Peyer's patch (tissue), 4 donors: ENCODE measurements around the gene ANKRD13D. TPM values are rescaled to one million over a fixed set of nuclear protein-coding genes. Genes with fewer than 3 reads are reported as not detected.
A peak's percentile ranks its signal among the peaks of the same experiment; 100 is the strongest.

ENCODE experiments used
- DNase-seq, 3 donors: peaks; one replicate each; pipeline ENCODE4 v3.0.0-alpha.2; 2017 to 2019
- H3K27ac ChIP-seq, 4 donors: fragments of 200-600 bp; sonication (generic); one replicate each; pipeline ENCODE4 v1.5.1; 2016 to 2019
- H3K27me3 ChIP-seq, 2 donors: fragments of 200-600 bp; sonication (generic); one replicate each; pipeline ENCODE4 v1.5.1; 2019
- H3K36me3 ChIP-seq, 3 donors: fragments of 200-600 bp; sonication (generic); one replicate each; pipeline ENCODE4 v1.5.1; 2016 to 2019
- H3K4me1 ChIP-seq, 4 donors: fragments of 200-600 bp; sonication (generic); one replicate each; pipeline ENCODE4 v1.5.1; 2016 to 2019
- H3K4me3 ChIP-seq, 4 donors: fragments of 200-600 bp; sonication (generic); 1 replicate in 3 of 4; 2 replicates in 1 of 4; pipeline ENCODE4 v1.5.1; 2016 to 2019; ENCODE audit warnings: mild to moderate bottlenecking in 1 of 4
- H3K9me3 ChIP-seq, 4 donors: fragments of 200-600 bp; sonication (generic); one replicate each; pipeline ENCODE4 v1.5.1; 2016 to 2019; ENCODE audit warnings: mild to moderate bottlenecking in 1 of 4
- POLR2A ChIP-seq, 2 donors: fragments of 450-650 bp; IDR thresholded peaks; one replicate each; pipeline ENCODE4 v1.5.1; 2017; ENCODE audit warnings: antibody characterized with exemption in 2 of 2, mild to moderate bottlenecking in 2 of 2, moderate library complexity in 2 of 2
- total RNA-seq, 4 donors: library from RNA; depleted of rRNA; stranded (reverse); fragments of >200 nt; gene quantifications; one replicate each; pipeline ENCODE4 v1.1.0, GENCODE V29; 2016
- TF ChIP-seq, protein P1 (sequence below), 6 experiments: fragments of 450-650 bp in 4 of 6; fragments of 200-600 bp in 2 of 6; sonication (generic) in 1 of 6; IDR thresholded peaks; one replicate each; pipeline ENCODE4 v1.5.1; 2017 to 2019; ENCODE audit warnings: antibody characterized with exemption in 6 of 6, mild to moderate bottlenecking in 3 of 6, moderate library complexity in 1 of 6

ANKRD13D gene
- total RNA-seq, 4 donors from 2014 or later, result 25.4 to 97.4 (median 41.5) TPM

DNA sequence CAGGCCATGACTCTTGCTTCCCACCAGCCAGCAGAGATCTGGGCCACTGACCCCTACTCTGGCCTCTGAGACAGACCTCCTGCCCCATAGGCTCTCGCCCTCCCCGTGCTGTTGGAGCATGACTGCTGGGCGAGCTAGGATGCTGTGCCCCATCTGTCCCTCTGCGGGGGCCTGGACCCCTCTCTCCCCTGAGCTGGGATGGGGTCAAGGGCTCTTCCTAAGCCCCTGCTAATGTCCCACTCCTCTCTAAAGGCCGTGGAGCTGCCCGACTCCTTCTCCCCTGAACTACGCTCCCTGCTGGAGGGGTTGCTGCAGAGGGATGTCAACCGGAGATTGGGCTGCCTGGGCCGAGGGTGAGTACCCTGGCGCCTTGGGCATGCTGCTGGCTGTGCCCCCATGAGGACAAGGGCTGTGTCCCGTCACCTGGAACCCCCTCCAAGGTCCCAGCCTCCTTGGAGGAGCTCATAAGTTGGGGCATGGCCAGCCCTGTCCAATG, 6.2 kb upstream of the ANKRD13D start:
- no peak for DNase-seq
- Histone ChIP-seq H3K27me3 (no peaks in the 10 kb centered on the region), H3K27ac (peak overlapping the region in 3 of 4 donors; percentile 18 to 59 (median 42)), H3K9me3 (no peaks in the 10 kb centered on the region), H3K4me1 (peaks cover 2 to 49% (median 36%) of the 10 kb centered on the region in 4 donors), H3K36me3 (peaks cover 0 to 89% (median 5%) of the 10 kb centered on the region in 3 donors), H3K4me3 (no peak overlapping the region)
- TF ChIP-seq, protein P1, sequence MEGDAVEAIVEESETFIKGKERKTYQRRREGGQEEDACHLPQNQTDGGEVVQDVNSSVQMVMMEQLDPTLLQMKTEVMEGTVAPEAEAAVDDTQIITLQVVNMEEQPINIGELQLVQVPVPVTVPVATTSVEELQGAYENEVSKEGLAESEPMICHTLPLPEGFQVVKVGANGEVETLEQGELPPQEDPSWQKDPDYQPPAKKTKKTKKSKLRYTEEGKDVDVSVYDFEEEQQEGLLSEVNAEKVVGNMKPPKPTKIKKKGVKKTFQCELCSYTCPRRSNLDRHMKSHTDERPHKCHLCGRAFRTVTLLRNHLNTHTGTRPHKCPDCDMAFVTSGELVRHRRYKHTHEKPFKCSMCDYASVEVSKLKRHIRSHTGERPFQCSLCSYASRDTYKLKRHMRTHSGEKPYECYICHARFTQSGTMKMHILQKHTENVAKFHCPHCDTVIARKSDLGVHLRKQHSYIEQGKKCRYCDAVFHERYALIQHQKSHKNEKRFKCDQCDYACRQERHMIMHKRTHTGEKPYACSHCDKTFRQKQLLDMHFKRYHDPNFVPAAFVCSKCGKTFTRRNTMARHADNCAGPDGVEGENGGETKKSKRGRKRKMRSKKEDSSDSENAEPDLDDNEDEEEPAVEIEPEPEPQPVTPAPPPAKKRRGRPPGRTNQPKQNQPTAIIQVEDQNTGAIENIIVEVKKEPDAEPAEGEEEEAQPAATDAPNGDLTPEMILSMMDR (IDR thresholded peaks at IDR 0.05), result no peak
- TF ChIP-seq POLR2A (IDR thresholded peaks at IDR 0.05), result no peak

DNA sequence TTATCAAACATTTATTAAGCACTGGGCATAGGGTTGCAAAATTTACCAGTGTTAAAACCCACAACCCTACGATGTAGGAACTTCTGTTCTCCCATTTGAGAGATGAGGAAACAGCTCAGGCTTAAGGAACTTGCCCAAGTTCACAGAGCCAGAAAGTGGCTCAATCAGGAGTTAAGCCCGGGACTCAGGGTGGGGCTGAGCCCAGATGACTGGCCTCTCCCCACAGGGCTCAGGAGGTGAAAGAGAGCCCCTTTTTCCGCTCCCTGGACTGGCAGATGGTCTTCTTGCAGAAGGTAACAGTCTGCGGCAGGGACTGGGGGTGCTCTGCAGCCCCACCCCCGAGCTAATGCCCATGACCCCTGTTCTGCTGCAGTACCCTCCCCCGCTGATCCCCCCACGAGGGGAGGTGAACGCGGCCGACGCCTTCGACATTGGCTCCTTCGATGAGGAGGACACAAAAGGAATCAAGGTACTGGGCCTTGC, 5.6 kb upstream of the ANKRD13D start:
- DNase-seq, result no peak
- Histone ChIP-seq H3K9me3 (no peaks in the 10 kb centered on the region), H3K27ac (peak overlapping the region in 3 of 4 donors; percentile 1 to 59 (median 47)), H3K36me3 (peaks cover 0 to 83% (median 5%) of the 10 kb centered on the region in 3 donors), H3K4me1 (peaks cover 4 to 47% (median 34%) of the 10 kb centered on the region in 4 donors), H3K4me3 (no peak overlapping the region), H3K27me3 (no peaks in the 10 kb centered on the region)
- no peak for TF ChIP-seq POLR2A (IDR thresholded peaks at IDR 0.05)
- TF ChIP-seq, protein P1 (IDR thresholded peaks at IDR 0.05), result no peak

DNA sequence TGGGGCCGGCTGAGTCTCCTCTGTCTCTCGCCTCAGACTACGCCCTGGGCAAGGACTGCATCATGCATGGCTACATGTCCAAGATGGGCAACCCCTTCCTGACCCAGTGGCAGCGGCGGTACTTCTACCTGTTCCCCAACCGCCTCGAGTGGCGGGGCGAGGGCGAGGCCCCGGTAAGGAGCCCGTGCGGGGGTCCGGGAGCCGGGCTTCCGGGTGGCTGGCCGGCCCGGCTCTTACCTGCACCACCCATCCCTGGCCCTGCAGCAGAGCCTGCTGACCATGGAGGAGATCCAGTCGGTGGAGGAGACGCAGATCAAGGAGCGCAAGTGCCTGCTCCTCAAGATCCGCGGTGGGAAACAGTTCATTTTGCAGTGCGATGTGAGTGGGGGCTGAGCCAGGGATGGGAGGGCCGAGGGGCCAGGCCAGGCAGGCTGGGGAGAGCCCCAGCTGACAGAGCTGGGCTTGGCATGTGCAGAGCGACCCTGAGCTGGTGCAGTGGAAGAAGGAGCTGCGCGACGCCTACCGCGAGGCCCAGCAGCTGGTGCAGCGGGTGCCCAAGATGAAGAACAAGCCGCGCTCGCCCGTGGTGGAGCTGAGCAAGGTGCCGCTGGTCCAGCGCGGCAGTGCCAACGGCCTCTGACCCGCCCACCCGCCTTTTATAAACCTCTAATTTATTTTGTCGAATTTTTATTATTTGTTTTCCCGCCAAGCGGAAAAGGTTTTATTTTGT, 4.1 kb upstream of the ANKRD13D start:
- Histone ChIP-seq H3K27ac (peak overlapping the region in 2 of 4 donors; percentile 95 to 99), H3K36me3 (peaks cover 0 to 69% (median 5%) of the 10 kb centered on the region in 3 donors)
- no peak for DNase-seq

DNA sequence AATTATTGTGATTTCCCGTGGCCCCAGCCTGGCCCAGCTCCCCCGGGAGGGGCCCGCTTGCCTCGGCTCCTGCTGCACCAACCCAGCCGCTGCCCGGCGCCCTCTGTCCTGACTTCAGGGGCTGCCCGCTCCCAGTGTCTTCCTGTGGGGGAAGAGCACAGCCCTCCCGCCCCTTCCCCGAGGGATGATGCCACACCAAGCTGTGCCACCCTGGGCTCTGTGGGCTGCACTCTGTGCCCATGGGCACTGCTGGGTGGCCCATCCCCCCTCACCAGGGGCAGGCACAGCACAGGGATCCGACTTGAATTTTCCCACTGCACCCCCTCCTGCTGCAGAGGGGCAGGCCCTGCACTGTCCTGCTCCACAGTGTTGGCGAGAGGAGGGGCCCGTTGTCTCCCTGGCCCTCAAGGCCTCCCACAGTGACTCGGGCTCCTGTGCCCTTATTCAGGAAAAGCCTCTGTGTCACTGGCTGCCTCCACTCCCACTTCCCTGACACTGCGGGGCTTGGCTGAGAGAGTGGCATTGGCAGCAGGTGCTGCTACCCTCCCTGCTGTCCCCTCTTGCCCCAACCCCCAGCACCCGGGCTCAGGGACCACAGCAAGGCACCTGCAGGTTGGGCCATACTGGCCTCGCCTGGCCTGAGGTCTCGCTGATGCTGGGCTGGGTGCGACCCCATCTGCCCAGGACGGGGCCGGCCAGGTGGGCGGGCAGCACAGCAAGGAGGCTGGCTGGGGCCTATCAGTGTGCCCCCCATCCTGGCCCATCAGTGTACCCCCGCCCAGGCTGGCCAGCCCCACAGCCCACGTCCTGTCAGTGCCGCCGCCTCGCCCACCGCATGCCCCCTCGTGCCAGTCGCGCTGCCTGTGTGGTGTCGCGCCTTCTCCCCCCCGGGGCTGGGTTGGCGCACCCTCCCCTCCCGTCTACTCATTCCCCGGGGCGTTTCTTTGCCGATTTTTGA, 3.3 kb upstream of the ANKRD13D start:
- Histone ChIP-seq H3K9me3 (no peaks in the 10 kb centered on the region), H3K4me1 (peaks cover 4 to 44% (median 33%) of the 10 kb centered on the region in 4 donors), H3K36me3 (peaks cover 0 to 64% (median 5%) of the 10 kb centered on the region in 3 donors), H3K4me3 (no peak overlapping the region), H3K27ac (peak overlapping the region; percentile 88 to 99 (median 94)), H3K27me3 (no peaks in the 10 kb centered on the region)
- DNase-seq, result no peak
- TF ChIP-seq POLR2A (IDR thresholded peaks at IDR 0.05), result no peak
- TF ChIP-seq, protein P1 (IDR thresholded peaks at IDR 0.05), result no peak

More for the DNA sequence above, 4.1 kb upstream of the ANKRD13D start:
- peaks cover 4 to 39% (median 27%) of the 10 kb centered on the region in 4 donors for H3K4me1 ChIP-seq
- H3K27me3 ChIP-seq, result no peaks in the 10 kb centered on the region
- H3K9me3 ChIP-seq, result no peaks in the 10 kb centered on the region
- TF ChIP-seq, protein P1 (IDR thresholded peaks at IDR 0.05), result no peak
- no peak for TF ChIP-seq POLR2A (IDR thresholded peaks at IDR 0.05)
- no peak overlapping the region for H3K4me3 ChIP-seq

DNA sequence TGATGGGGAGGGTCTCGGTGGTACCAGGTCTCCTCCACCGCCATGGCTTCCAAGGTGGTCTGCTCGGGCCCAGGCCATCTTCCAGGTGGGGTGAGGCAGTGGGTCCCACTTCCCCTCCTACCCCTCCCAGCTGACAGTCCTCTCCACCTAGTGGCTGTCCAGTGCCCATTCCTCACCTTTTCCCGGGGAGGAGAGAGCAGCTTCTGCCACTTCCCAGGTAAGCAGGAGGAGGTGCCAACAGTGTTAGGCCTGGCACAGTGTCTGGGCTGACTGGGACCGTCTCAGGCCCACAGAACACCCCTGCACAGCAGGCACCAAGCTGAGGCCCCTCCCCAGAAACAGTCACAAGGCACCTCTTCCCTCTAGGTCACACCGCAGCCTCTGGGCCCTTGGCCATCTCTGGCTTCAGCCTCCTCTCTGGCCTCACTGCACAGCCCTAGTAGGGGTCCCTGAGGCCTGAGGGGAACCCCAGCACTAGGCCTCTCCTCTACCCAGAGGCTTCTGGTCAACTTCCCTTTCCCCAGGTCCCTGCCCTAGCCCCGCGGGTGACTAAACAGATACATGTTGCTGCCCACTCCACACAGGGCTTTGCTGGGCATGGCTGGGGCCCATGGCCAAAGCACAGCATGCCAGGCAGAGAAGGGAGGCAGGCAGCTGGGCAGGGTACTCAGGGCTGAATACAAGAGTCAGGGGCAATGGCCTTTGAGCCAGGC, 2.3 kb upstream of the ANKRD13D start:
- peak overlapping the region; percentile 88 to 99 (median 94) for H3K27ac ChIP-seq
- H3K36me3 ChIP-seq, result peaks cover 0 to 59% (median 5%) of the 10 kb centered on the region in 3 donors
- H3K4me1 ChIP-seq, result peaks cover 4 to 48% (median 36%) of the 10 kb centered on the region in 4 donors
- H3K27me3 ChIP-seq, result no peaks in the 10 kb centered on the region
- H3K4me3 ChIP-seq, result no peak overlapping the region
- DNase-seq, result no peak
- TF ChIP-seq, protein P1 (IDR thresholded peaks at IDR 0.05), result no peak
- no peak for TF ChIP-seq POLR2A (IDR thresholded peaks at IDR 0.05)
- no peaks in the 10 kb centered on the region for H3K9me3 ChIP-seq
